GM19035 (cell line): ENCODE measurements around the gene ACOT11.
"Not testable (repeated sequence)": the region's sequence is repeated elsewhere in the genome, so short reads cannot be mapped to it uniquely, and the experiment has no call there.

Source experiments
- ATAC-seq: cut with Tn5 transposase; IDR thresholded peaks from one replicate; pipeline ENCODE4 v1.9.1; 2021; ENCODE audit not compliant: unreplicated experiment

The ACOT11 gene

DNA sequence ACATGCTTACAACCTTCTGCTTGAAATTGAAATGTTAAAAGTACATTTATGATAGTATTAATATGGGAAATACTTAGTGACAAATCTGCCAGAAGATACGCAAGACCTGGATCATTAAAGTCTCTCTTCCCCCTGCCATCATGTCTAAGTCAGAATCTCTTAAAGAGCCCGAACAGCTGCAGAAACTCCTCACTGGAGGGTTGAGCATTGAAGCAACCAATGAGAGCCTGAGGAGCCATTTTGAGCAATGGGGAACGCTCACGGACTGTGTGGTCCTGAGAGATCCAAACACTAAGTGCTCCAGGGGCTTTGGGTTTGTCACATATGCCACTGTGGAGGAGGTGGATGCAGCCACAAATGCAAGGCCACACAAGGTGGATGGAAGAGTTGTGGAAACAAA is 11.4 kb upstream of the ACOT11 start:
- not testable (repeated sequence) for ATAC-seq

DNA sequence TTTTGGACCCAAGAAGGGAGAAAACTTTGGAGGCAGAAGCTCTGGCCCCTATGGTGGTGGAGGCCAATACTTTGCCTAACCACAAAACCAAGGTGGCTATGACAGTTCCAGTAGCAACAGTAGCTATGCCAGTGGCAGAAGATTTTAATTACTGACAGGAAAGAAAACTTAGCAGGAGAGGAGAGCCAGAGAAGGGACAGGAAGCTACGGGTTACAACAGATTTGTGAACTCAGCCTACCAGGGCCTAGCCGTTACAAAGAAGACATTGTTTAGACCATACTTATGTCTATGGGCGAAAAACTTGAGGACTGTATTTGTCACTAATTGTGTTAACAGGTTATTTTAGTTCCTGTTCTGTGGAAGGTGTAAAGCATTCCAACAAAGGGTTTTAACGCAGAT is 10.4 kb upstream of the ACOT11 start:
- ATAC-seq = no peak

DNA sequence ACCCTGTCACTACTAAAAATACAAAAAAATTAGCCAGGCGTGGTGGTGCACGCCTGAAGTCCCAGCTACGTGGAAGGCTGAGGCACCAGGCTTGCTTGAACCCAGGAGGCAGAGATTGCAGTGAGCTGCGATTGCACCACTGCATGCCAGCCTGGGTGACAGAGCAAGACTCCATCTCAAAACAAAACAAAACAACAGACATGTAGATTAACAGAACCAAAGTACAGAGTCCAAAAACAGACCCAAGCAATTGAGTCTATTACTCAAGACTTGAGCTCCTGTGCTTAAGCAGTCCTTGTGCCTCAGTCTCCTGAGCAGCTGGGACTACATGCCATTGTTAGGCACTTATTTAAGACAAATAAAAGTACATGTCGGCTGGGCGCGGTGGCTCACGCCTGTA is 9.5 kb upstream of the ACOT11 start:
- ATAC-seq = no peak

DNA sequence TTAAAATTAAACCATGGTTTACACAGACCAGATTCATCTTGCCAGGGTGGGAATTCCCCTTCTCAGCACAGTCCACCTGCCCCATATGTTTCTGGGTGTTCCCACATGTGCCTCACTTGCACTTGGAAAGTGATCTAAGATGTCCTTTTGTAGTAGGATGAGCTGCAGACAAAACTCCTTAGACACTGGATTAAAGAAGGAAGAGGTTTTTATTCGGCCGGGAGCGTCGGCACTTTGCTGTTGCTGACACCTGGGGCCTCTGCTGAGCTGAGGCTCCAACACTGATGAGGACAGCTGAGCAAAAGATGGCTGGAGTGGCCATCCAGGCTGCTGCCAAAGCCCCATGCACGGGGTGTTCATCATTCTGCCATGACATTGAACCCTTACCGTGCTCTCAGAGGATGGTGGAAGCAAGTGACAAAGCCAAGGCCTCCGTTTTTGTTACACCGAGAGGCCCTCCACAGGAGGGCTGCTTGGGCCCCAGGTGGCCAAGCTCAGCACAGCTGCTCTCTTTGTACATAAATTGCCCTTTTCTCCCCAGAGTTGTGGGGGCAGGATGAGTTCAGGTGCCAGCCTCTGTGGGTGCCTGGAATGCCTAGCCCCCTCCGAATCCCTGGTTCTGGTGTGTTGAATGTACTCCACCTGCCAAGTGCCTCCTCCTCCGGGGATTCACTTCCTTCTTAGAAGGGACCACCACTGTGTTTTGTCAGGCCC is 7.3 kb upstream of the ACOT11 start:
- ATAC-seq = no peak

DNA sequence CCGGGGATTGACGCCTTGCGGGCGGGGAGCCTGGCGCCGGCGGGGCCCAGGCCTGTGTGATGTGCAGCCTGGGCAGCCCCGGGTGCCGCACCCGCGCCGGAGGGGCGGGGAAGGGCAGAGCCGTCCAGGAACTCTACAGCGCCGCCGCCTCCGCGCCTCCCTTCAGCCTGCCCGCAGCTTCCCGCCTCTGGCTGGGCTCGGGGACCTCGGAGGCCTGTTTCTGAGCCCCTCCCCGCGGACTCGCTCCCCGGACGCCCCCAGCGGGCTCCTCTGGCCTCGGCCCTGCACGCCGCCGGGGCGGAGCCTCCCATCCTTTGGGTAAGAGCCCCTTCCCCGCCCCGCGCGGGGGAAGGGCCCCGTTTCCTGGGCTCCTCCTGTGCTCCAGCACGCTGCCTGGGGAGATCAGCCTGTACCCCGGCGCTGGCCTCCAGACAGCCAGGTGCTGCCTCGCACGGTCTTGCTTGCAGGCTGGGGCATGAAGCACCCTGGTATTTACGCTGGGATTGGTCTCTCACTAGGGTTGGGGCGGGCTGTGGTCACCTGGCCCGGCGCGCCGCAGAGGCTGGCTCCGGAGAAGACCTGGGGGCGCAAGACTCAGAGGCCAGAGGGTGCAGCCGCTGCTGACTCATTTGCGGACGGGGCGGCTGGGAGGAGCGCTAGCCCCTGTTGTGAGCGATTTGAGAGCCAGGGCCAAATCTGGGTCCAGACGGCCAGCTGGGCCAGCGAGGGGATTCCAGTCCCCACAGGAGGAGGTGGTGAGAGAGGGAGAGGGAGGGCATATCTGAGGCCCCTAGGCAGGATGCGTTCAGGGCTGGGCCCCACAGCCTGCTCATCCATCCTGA is 5.7 kb upstream of the ACOT11 start:
- ATAC-seq = peak; percentile 72

DNA sequence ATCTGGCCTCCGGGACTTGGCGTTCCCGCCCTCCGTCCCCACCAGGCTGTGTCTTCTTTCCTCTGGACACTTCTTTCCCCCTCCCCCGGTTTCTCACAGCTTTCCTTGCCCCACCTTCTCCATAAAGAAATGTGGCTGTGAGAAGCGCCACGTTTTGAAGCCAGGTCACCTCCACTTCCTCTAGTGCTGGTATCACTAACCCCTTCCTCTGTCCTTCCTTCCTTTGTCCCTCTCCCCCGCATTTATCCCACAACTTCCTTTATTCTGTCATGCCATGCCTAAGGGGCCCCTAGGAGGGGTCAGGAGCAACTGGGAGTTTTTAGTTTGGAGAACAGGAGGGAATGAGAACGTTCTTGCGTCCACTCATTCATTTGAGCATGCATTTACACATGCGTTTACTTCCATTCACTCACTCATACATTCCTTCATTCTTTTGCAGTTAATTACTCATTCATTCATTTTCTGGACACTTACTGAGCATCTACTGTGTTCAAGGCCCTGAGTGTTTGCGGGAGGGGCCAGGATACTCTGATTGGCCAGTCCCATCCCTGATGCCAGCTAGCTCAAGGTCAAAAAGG is 5.0 kb upstream of the ACOT11 start:
- ATAC-seq = no peak

DNA sequence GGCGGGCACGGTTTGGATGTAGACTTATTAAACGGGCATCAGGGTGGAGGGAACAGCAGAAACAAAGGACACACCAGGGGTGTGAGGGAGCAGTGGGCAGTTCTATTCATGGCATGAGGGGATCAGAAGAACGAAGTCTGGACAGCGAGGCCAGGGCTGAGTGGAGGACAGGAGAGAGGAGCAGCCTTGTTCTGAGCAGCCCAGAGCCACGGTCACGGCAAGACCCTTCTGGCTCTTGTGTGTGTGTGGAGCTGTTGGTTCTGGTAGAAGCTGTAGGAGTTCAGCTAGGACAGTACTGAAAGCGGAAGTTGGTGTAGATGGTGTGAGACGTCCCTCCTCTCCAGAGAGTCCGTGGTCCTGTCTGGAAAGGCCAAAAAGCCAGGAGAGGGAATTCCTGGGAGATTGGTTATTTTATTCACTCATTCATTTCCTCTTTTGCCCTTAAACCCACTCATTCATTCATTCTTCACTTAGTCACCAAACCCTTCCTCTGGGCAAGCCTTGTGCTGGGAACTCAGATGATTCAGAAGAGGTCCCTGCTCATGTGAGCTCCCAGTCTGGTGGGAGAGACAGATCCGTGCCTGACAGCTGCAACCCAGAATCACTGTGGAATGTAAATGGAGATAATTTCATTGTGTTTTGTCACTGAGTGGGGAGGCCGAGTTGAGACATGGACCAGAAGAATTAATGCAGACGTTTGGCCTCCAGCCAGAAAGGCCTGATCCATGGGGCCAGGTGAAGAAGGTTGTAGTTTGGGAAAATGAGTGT is 4.1 kb upstream of the ACOT11 start:
- ATAC-seq = no peak

DNA sequence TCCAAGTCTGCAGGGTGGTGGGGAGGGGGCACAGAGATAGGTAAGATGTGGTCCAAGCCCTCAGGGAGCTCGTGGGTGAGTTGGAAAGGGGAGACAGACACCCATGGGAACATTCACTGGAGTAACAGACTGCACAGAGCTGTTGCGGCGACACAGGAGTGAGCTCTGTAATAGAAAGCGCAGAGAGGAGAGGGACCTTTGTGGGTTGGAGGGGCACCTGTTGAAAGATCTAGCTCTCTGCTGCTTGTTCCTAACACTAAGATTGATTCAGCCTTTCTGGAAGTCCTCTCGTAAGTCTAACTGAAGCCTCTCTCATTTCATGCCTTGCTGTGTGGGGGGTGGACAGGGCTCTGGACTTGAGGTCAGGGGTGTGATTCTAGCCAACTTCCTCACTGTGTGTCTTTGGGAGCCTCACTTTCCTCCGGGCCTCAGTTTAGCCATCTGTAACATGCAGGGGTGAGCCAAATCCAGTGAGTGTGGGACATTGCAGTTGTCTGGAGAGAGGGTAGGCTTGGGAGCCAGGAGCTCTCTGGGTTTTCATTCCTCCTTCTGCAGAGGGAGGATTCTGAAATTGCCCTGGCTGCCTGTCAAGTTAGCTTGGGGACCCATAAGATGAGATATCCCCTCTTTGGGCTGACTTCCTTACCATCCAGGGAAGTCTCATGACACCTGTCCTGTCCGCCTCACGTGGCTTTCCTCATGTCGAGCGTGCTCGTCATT is 2.0 kb upstream of the ACOT11 start:
- ATAC-seq = no peak

DNA sequence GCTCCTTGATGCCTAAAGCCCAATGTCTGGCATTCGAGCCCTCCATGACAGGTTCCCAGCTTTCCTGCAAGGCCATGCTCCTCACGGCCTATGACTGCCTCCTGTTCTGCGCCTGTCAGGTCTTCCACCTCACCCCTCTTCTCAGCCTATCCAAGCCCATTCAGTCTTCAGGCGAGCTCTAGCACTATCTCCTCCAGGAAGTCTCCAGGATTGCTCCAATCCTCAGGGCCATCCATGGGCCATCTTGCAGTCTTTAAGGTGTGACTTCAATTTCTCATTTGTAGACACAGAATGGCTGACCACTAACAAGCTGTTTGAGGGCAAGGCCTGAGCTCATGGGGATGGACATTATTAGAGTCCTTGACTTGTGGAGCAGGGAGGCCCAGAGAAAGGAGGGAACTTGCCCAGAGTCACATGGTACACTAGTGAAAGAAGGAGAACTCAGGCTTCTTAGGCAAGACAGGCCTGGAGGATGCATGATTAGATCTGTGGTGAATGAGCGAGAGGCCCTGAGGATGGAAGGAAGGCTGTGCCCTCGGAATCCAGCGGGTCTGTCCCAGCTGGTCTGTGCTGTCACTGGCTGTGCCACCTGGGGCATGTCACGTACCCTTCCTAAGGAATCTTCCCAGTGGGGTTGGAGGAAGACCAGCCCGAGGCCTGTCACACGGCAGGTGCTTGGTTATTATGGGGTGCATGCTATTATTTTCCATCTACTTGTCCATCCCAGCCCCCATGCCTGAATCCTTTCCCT is 1.2 kb upstream of the ACOT11 start:
- ATAC-seq = no peak

DNA sequence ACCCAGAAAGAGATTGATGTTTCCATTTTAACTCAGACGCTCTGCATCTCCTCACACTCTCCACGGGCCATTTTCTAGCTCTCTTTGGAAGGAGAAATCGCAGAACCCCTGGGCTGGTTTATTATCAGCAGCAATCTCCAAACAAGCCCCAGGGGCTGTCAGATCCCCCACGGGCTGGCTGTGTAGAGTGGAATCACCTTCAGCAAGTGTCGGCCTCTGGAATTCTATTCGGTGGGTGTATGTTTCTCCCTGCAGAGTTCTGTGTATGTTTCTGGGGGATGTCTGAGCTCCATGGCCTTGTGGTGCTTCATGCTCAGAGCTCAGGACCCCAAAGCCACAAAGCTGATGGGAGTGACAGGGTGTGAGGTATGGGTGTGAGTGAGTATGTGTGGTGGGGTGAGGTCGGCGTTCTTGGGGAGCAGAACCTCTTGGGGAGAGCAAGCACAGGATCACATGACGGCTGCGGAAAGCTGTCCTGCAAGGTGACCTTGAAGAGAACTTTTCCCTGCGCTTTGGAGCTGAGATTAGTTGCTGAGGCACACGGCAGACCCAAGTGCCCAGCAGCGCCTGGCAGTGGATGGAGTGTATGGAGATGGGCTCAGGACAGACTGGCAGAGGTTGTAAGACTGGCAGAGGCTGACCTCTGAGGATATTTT is 489 bp downstream of the ACOT11 start:
- ATAC-seq = no peak

DNA sequence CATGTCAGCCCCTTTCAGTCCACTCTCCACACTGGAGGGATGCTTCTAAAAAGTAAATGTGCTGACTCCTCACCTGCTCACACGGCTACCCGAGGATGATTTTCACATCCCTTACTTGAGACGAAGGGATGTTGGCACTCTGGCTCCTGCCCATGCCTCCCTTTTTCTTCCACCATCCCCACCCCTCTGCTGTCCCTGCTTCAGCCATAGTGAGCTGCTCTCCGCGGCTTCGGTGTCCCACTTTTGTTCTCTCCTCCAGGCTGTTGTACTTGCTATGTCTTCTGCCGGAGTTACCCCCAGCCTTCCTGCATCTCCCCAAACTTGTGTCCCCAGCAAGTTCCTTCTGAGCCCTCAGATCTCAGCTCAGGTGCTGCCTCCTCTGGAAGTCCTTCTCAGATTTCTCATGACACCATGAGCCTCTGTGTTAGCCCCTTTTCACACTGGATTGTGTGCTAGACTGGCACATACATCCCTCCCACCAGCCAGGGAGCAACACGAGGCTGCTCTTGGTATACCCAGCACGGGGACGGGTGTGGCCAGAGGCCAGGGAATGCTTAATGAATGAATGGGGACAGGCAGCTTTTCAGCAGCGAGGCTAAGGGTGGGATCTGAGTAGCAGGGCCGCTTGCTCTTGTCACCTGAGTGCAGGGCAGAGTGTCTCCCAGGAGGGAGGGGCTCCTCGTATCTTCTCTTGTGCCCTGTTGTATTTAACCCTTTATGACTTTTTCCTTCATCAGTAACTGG is 1.3 kb downstream of the ACOT11 start:
- no peak for ATAC-seq

DNA sequence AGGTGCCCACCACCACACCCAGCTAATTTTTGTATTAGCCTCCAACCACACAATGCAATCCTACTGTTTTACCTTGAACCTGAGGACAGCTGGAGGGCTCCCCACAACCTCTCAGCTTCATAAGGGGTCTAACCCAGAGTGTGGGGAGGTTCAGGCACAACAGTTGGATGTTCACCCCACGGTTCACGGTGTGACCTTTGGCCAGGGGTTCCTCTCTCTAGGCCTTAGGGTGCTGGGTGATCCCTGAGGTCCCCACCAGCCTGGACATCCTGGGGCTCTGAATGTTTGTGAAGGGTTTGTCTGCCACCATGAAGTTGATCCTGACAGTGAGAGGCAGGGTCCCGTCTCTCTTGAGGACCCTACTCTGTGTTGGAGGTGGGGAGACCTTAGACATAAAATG is 3.9 kb downstream of the ACOT11 start:
- ATAC-seq = no peak

DNA sequence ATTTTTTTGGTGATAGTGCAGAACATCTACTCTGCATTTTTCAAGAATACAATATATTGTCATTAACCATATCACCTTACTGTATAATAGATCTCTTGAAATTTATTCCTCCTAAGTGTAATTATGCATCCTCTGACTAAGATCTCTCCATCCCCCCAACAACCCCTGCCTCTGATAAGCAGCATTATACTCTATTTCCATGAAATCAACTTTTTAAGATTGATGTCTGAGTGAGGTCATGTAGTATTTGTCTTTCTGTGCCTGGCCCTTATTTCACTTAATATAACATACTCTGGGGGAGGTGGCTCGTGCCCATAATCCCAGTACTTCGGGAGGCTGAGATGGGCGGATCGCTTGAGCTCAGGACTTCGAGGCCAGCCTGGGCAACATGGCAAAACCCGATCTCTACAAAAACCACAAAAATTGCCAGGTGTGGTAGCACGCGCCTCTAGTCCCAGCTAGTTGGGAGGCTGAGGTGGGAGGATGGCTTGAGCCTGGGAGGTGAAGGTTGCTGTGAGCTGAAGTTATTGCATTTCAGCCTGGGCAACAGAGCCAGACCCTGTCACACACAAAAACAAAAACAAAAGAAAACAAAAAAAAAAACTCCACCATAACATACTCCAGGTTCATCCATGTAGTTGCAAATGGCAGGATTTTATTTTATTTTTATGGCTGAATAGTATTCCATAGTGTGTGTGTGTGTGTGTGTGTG is 5.7 kb downstream of the ACOT11 start:
- no peak for ATAC-seq

DNA sequence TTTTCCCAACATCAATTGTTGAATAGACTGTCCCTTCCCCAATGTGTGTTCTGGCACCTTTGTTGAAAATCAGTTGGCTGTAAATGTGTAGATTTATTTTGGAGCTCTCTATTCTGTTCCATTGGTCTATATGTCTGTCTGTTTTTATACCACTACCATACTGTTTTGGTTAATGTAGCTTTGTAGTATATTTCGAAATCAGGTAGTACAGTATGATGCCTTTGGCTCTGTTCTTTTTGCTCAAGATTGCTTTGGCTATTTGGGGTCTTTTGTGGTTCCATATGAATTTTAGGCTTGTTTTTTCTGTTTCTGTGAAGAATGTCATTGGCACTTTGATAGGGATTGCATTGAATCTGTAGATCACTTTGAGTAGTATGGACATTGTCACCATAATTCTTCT is 8.1 kb downstream of the ACOT11 start:
- ATAC-seq = no peak

DNA sequence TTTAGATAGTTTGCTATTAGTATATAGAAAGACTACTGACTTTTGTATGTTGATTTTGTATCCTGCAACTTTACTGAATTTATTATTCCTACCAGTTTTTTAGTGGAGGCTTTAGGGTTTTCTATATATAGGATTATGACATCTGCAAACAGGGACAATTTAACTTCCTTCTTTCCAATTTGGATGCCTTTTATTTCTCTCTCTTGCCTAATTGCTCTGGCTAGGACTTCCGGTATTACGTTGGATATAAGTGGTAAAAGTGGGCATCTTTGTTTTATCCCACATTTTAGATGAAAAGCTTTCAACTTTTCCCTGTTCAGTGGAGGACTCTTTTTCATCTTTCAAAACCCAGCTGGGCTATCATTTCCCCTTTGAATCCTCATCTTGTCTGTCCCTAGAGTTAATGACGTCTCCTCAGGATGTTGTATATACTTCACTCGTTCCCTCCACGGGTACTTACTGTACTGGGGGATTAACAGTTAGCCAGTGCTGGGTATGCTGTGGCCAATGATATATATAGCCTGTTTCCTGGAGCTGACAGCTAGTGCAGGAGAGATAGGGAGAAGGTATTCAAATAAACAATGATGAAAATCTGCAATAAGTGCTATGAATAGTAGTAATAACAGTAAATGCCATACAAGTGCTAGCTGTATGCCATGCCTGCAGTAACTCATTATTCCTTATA is 9.8 kb downstream of the ACOT11 start:
- no peak for ATAC-seq

DNA sequence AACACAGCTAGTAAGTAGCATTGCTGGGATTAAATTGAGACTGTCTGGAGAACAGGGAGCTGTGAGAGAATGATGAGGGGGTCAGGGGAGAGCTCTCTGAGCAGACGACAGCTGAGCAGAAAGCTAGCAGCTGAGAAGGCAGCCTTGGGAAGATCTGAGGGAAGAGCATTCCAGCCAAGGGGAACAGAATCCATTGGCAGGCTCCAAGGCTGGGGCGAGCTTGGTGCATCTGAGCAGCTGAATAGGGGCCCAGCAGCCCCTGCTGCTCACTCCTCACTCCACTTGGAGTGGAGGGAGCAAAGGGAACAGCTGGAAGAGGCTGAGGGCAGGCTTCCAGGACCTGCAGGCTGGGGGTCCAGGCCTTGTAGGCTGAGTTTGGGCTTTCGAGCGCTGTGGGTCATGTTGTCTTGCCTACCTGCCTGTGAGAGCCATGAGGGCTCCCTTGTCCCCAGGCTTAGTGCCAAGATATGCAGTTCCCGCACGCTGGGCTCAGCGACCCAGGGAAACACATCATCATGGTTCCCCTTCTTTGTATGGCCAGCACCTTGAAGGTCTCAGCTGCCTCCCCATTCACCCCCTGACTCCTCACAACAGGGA is 10.5 kb downstream of the ACOT11 start:
- ATAC-seq = no peak

DNA sequence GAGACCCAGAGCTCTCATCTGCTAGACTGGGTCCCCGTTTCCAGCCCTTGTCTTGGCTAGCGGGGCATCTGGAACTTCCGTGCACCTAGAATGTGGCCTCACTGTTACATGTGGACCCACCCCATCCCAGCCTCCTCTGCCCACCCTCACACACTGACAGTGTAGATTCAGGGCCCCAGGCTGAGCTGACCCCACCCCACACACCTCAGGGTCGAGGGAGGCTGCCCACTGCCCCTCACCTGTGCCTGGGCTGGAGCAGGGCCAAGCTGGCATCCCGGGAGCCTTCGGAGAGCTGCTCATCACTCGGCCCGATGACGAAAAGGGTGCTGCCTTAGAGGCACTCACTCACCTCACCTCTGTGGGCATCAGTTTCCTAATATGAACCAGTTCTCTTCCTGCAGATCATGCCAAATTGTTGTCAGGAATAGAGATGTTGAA is 11.1 kb downstream of the ACOT11 start:
- no peak for ATAC-seq
